Measurements from ENCODE around the gene WRAP73. TPM values are rescaled to one million over a fixed set of nuclear protein-coding genes. Genes with fewer than 3 reads are reported as not detected.

Gene WRAP73
- total and polyA plus RNA-seq, 12 donors, result 5.1 to 29.6 (median 18.1) TPM

GRCh38 chr1:3672231-3672970 lies 22.5 kb upstream of the WRAP73 start:
- DNase-seq, result no peak
- H3K27me3 ChIP-seq, result peaks cover 4% of the 10 kb centered on the region
- WGBS, 4 donors, result 85 to 88% (median 86%) methylated on average over 20 to 21 of the region's 21 CpGs
- no peaks in the 10 kb centered on the region for H3K9me3 ChIP-seq (replicated peaks in 1 of 3)
- TF ChIP-seq CTCF (IDR thresholded peaks at IDR 0.05), result no peak
- TF ChIP-seq POLR2A (IDR thresholded peaks at IDR 0.05), result no peak
- H3K4me1 ChIP-seq (replicated peaks in 1 of 2), result peaks cover 0 to 7% of the 10 kb centered on the region in 2 donors
- H3K4me3 ChIP-seq, result no peak overlapping the region
- no peak overlapping the region for H3K27ac ChIP-seq
- H3K36me3 ChIP-seq (replicated peaks in 1 of 2), result no peaks in the 10 kb centered on the region
- intact Hi-C loops (cut with DNase I), result no loop called here

DNA sequence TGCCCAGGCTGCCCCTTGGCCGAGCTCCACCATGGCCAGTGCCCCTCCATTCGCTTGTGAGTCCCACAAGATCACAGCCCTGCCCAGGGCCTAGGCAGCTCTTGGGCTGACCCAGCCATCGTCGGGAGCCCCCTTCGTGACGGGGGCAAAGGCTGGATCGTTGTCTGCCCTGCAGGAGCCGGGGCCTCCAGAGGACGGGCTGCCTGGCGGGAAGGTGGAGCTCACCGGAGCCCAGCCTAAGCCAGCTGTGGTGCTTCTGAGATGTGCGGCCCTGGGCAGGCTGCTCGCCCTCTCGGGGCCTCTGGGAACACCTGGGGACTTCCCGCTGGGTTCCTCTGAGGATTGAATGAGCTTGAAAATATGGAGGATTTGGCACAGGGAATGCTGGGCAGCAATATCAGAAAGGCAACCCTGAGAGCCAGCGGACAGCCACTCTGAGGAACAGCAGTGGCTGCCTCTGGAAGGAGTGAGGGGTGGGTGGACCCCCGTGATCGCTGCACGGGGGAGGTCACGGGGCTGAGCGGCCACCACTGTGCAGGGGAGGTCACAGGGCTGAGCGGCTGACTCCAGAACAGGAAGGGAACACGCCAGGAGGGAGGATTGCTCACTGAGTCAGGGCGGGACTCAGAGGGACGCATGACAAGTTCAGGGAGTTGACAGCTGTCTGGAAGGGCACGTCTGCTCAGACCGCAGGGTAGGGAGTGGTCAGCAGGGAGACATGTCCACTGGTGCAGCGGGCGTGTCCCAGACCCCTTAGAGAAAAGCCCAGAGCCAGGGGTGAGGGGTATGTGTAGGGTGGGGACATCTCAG lies 21.7 kb upstream of the WRAP73 start:
- 66 to 75% (median 71%) methylated on average over 14 to 29 of the region's 29 CpGs for WGBS, 4 donors
- Histone ChIP-seq H3K36me3 (replicated peaks in 1 of 2) (no peaks in the 10 kb centered on the region), H3K9me3 (replicated peaks in 1 of 3) (no peaks in the 10 kb centered on the region), H3K4me3 (no peak overlapping the region), H3K27me3 (peaks cover 4% of the 10 kb centered on the region), H3K4me1 (replicated peaks in 1 of 2) (peaks cover 0 to 7% of the 10 kb centered on the region in 2 donors), H3K27ac (no peak overlapping the region)
- TF ChIP-seq CTCF (IDR thresholded peaks at IDR 0.05) (no peak), POLR2A (IDR thresholded peaks at IDR 0.05) (no peak)
- intact Hi-C loops (cut with DNase I), result no loop called here
- DNase-seq, result no peak

DNA sequence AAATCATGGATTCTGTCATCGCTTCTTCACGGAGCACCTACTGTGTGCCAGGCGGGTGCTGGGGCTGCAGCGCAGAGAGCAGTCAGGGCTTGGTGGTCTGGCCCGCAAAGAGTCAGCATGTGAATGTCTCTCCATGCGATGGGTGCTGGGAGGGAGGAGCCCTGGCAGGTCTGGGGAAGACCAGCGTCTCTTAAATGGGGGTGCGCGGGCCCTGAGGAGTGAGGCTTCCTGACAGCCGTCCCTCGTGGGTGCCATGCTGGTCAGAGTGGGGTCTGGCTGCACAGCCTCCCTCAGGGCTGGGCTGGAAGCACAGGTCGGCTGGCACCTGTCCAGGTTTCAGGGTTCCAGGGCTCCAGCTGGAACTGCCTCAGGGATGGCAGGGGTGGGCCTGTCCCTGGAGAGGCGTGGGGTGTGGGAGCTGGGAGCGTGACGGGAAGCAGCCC lies 20.9 kb upstream of the WRAP73 start:
- DNase-seq, result no peak

More for the DNA sequence above, 20.9 kb upstream of the WRAP73 start:
- Histone ChIP-seq H3K36me3 (replicated peaks in 1 of 2) (no peaks in the 10 kb centered on the region), H3K27me3 (peaks cover 4% of the 10 kb centered on the region), H3K9me3 (replicated peaks in 1 of 3) (no peaks in the 10 kb centered on the region), H3K4me3 (no peak overlapping the region), H3K27ac (no peak overlapping the region), H3K4me1 (replicated peaks in 1 of 2) (peaks cover 0 to 7% of the 10 kb centered on the region in 2 donors)
- 81 to 87% (median 83%) methylated on average over 10 to 15 of the region's 15 CpGs for WGBS, 4 donors
- intact Hi-C loops (cut with DNase I), result no loop called here
- TF ChIP-seq POLR2A (IDR thresholded peaks at IDR 0.05) (no peak), CTCF (IDR thresholded peaks at IDR 0.05) (no peak)

Measured in adrenal gland (tissue), 12 donors.